Neural cell (in vitro differentiated cells): ENCODE data around the gene GABRB2. TPM values are rescaled to one million over a fixed set of nuclear protein-coding genes. Genes with fewer than 3 reads are reported as not detected.

ENCODE experiments used
- H2AFZ ChIP-seq: fragments of 200-600, 300-800 bp; sonication (generic), shearing (Covaris generic); 2 replicates; pipeline ENCODE4 v1.6.0; 2014; ENCODE audit warnings: low read depth, mild to moderate bottlenecking, antibody characterized with exemption, low read length, moderate library complexity
- H3F3A ChIP-seq: fragments of 200-600 bp; shearing (Covaris generic); 2 replicates; pipeline ENCODE4 v1.6.1; 2016; ENCODE audit warnings: mild to moderate bottlenecking, moderate library complexity, mixed read lengths, antibody characterized with exemption, low read length; ENCODE audit not compliant: insufficient read depth, poor library complexity, severe bottlenecking
- H3K27ac ChIP-seq: fragments of 200-600, 300-800 bp; sonication (generic), shearing (Covaris generic); 2 replicates; pipeline ENCODE4 v1.5.1; 2014; ENCODE audit warnings: mild to moderate bottlenecking, low read length, moderate library complexity
- H3K27me3 ChIP-seq: fragments of 300-800, 200-600 bp; sonication (generic), shearing (Covaris generic); 2 replicates; pipeline ENCODE4 v1.6.0; 2014; ENCODE audit warnings: mild to moderate bottlenecking, low read depth, low read length, moderate library complexity; ENCODE audit not compliant: insufficient read depth
- H3K36me3 ChIP-seq: fragments of 300-800, 200-600 bp; sonication (generic), shearing (Covaris generic); 2 replicates; pipeline ENCODE4 v1.5.1; 2014; ENCODE audit warnings: mild to moderate bottlenecking, antibody characterized with exemption, low read length, moderate library complexity; ENCODE audit not compliant: insufficient read depth
- H3K4me2 ChIP-seq: fragments of 300-800, 200-600 bp; sonication (generic), shearing (Covaris generic); 2 replicates; pipeline ENCODE4 v1.6.0; 2014; ENCODE audit warnings: mild to moderate bottlenecking, low read length
- H3K4me3 ChIP-seq: fragments of 300-800, 200-600 bp; sonication (generic), shearing (Covaris generic); 2 replicates; pipeline ENCODE4 v1.5.1; 2014; ENCODE audit warnings: mild to moderate bottlenecking, low read length, moderate library complexity
- H3K79me2 ChIP-seq: fragments of 200-600 bp; shearing (Covaris generic); replicated peaks from 2 replicates; pipeline ENCODE4 v1.6.0; 2014; ENCODE audit warnings: mild to moderate bottlenecking, low read length, moderate library complexity; ENCODE audit not compliant: insufficient read depth
- H3K9ac ChIP-seq: fragments of 300-800, 200-600 bp; sonication (generic), shearing (Covaris generic); 2 replicates; pipeline ENCODE4 v1.6.1; 2016; ENCODE audit warnings: mild to moderate bottlenecking, low read length, mixed read lengths
- H3K9me2 ChIP-seq: fragments of 200-600 bp; shearing (Covaris generic); 2 replicates; pipeline ENCODE4 v1.6.1; 2016; ENCODE audit warnings: mild to moderate bottlenecking, low read length, mixed read lengths; ENCODE audit not compliant: insufficient read depth
- H3K9me3 ChIP-seq: fragments of 200-600, 300-800 bp; sonication (generic), shearing (Covaris generic); 2 replicates; pipeline ENCODE4 v1.6.1; 2016; ENCODE audit warnings: mild to moderate bottlenecking, mixed run types, low read length, moderate library complexity, mixed read lengths
- H4K20me1 ChIP-seq: fragments of 200-600 bp; shearing (Covaris generic); 2 replicates; pipeline ENCODE4 v1.6.1; 2016; ENCODE audit warnings: mild to moderate bottlenecking, mixed run types; ENCODE audit not compliant: insufficient read depth
- CTCF ChIP-seq: fragments of 450-650 bp; IDR thresholded peaks from 2 replicates; pipeline ENCODE4 v1.5.1; 2014; ENCODE audit warnings: antibody characterized with exemption, mild to moderate bottlenecking, moderate library complexity; ENCODE audit not compliant: poor library complexity, severe bottlenecking
- EP300 ChIP-seq: fragments of 450-650 bp; conservative IDR thresholded peaks from 2 replicates; pipeline ENCODE4 v1.6.1; 2014; ENCODE audit warnings: antibody characterized with exemption, mild to moderate bottlenecking, moderate library complexity; ENCODE audit not compliant: poor library complexity, severe bottlenecking
- EZH2 ChIP-seq: fragments of 200-600, 300-800 bp; shearing (Covaris generic), sonication (generic); IDR thresholded peaks from 2 replicates; pipeline ENCODE4 v1.6.1; 2014; ENCODE audit warnings: antibody characterized with exemption, low read length, borderline replicate concordance, mild to moderate bottlenecking; ENCODE audit not compliant: insufficient read depth, poor library complexity, severe bottlenecking
- MXI1 ChIP-seq: fragments of 450-650 bp; conservative IDR thresholded peaks from 2 replicates; pipeline ENCODE4 v1.6.1; 2014; ENCODE audit warnings: antibody characterized with exemption, mild to moderate bottlenecking; ENCODE audit not compliant: poor library complexity, severe bottlenecking
- POLR2AphosphoS5 ChIP-seq: IDR thresholded peaks from 2 replicates; pipeline ENCODE4 v1.6.1; 2012
- RAD21 ChIP-seq: fragments of 450-650 bp; conservative IDR thresholded peaks from 2 replicates; pipeline ENCODE4 v1.6.1; 2014; ENCODE audit warnings: antibody characterized with exemption, mild to moderate bottlenecking, moderate library complexity
- REST ChIP-seq: IDR thresholded peaks from 2 replicates; pipeline ENCODE4 v1.6.1; 2012; ENCODE audit warnings: borderline replicate concordance
- SMC3 ChIP-seq: fragments of 450-650 bp; conservative IDR thresholded peaks from 2 replicates; pipeline ENCODE4 v1.6.1; 2014; ENCODE audit warnings: antibody characterized with exemption, mild to moderate bottlenecking, moderate library complexity; ENCODE audit not compliant: poor library complexity
- TAF1 ChIP-seq: IDR thresholded peaks from 2 replicates; pipeline ENCODE4 v1.6.1; 2012; ENCODE audit warnings: low read depth
- polyA plus RNA-seq: library from polyadenylated mRNA; depleted of rRNA; stranded (reverse); fragments of >200 nt; gene quantifications from 2 replicates; pipeline ENCODE4 v1.2.3, GENCODE V29; 2014

GABRB2 gene
- polyA plus RNA-seq, 1 donor from 2014 or later, result 106 TPM

- no peak overlapping the region for H3K4me3 ChIP-seq
- H4K20me1 ChIP-seq, result no peaks in the 10 kb centered on the region
- H3K79me2 ChIP-seq, result no peaks in the 10 kb centered on the region
- no peaks in the 10 kb centered on the region for H3K27me3 ChIP-seq
- no peaks in the 10 kb centered on the region for H3F3A ChIP-seq
- no peaks in the 10 kb centered on the region for H3K9me3 ChIP-seq
- TF ChIP-seq POLR2AphosphoS5 (peak; percentile 63), RAD21 (no peak), MXI1 (no peak), SMC3 (peak; percentile 24), CTCF (no peak), EP300 (peak; percentile 69)
- H3K4me2 ChIP-seq, result no peak overlapping the region
- no peak overlapping the region for H2AFZ ChIP-seq
- H3K9me2 ChIP-seq, result no peaks in the 10 kb centered on the region
- H3K9ac ChIP-seq, result no peak overlapping the region
- H3K27ac ChIP-seq, result no peak overlapping the region
- H3K36me3 ChIP-seq, result peaks cover 7% of the 10 kb centered on the region
These were observed 258.5 kb downstream of the GABRB2 start for GRCh38 chr5:161288071-161288470.

GRCh38 chr5:161287436-161287835 is 259.1 kb downstream of the GABRB2 start:
- H3K9ac ChIP-seq, result no peak overlapping the region
- no peak for TF ChIP-seq EZH2
- TF ChIP-seq RAD21, result no peak
- no peak for TF ChIP-seq SMC3
- no peak for TF ChIP-seq TAF1
- TF ChIP-seq REST, result no peak
- no peak for TF ChIP-seq EP300
- no peak for TF ChIP-seq MXI1
- TF ChIP-seq CTCF, result no peak
- no peak for TF ChIP-seq POLR2AphosphoS5

More at GRCh38 chr5:161287436-161287835, 259.1 kb downstream of the GABRB2 start:
- H3K9me2 ChIP-seq, result no peaks in the 10 kb centered on the region
- H3K36me3 ChIP-seq, result peaks cover 5% of the 10 kb centered on the region
- no peak overlapping the region for H3K27ac ChIP-seq
- H4K20me1 ChIP-seq, result no peaks in the 10 kb centered on the region
- H3K4me3 ChIP-seq, result no peak overlapping the region
- H3F3A ChIP-seq, result no peaks in the 10 kb centered on the region
- H3K9me3 ChIP-seq, result no peaks in the 10 kb centered on the region
- H2AFZ ChIP-seq, result no peak overlapping the region
- H3K27me3 ChIP-seq, result no peaks in the 10 kb centered on the region
- H3K4me2 ChIP-seq, result no peak overlapping the region
- no peaks in the 10 kb centered on the region for H3K79me2 ChIP-seq
